ENCODE data around the gene EDRF1.

- no peak for TF ChIP-seq CTCF (conservative IDR thresholded peaks at IDR 0.05; ENCODE audit: low read length)
- no peak for TF ChIP-seq EZH2phosphoT487 (IDR thresholded peaks at IDR 0.05; ENCODE audit: borderline replicate concordance, low read depth, low read length)
Observed at GRCh38 chr10:125811251-125811650, 91.7 kb downstream of the EDRF1 start.
